Amniotic stem cell (primary cell): ENCODE data around the gene BOLA1.
"Not testable (repeated sequence)": the region's sequence is repeated elsewhere in the genome, so short reads cannot be mapped to it uniquely, and the experiment has no call there.

Experiments
- DNase-seq: peaks from one replicate; lab custom pipeline; 2025; lab: John Stamatoyannopoulos, UW

Gene BOLA1, protein sequence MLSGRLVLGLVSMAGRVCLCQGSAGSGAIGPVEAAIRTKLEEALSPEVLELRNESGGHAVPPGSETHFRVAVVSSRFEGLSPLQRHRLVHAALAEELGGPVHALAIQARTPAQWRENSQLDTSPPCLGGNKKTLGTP

DNA sequence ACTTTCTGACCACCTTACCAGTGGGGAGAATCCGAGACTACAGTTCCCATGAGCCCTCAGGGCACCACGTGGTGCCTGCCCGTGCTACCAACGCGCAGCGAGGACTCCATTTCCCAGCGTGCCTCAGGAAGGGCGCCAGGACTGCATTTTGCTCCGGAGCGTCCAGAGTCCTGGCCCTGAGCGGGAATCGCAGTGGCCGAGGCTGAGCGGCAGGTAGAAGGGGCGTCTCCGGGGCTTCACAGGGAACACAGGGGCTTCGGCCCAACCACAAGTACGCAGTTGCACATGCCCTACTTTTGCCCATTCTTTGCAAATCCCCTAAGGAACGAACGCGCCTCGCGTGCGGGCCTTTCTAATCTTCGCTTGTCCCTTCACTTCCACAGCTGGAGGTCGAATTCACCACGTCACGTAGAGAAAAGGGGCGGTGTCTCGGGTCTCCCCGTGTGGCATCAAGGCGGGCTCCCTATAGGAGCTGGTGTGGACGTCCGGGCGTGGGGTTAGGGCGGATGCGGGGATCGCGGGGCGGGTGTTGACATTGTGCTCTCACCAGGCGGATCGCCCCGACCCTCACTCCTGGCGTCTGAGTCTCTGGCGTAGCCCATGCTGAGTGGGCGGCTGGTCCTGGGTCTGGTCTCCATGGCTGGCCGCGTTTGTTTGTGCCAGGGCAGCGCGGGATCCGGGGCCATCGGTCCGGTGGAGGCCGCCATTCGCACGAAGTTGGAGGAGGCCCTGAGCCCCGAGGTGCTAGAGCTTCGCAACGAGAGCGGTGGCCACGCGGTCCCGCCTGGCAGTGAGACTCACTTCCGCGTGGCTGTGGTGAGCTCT lies at the start of gene BOLA1:
TSS of gene BOLA1 (plus strand) at position 109 of the 825 bp plus-strand sequence. CDS start at position 601, 492 bp downstream.
- peak; percentile 82 for DNase-seq

DNA sequence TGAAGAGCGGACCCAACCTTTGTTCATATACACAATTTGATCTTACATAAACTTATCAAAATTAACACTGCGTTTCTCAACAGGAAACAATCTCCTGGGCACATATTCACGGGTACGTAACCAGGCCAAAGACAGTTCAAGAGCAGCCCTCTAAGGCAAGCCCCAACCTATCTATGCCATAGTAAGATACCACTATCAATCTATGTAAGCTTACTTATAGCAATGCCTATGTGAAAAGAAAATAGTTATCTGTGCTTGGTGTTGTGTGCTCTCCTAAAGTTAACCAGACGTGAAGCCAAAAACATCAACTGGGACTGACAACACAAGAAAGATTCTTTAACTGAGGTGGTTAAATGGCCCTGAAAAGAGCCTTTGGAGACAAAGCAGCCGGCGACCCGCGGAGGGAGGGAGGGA lies 49.4 kb upstream of the BOLA1 start:
- DNase-seq: no peak

DNA sequence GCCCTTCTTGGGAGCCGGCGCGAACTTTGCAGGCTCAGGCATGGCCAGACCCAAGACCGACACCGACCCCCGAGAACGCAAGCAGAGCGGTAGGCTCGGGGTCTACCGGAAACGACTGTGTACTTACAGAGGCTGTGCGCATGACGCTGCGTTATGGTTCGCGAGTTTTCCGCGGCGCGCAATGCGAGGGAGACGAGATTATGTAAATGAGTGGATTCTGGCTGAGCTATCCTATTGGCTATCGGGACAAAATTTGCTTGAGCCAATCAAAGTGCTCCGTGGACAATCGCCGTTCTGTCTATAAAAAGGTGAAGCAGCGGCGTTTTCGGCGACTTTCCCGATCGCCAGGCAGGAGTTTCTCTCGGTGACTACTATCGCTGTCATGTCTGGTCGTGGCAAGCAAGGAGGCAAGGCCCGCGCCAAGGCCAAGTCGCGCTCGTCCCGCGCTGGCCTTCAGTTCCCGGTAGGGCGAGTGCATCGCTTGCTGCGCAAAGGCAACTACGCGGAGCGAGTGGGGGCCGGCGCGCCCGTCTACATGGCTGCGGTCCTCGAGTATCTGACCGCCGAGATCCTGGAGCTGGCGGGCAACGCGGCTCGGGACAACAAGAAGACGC lies 48.5 kb upstream of the BOLA1 start:
- DNase-seq: not testable (repeated sequence)

DNA sequence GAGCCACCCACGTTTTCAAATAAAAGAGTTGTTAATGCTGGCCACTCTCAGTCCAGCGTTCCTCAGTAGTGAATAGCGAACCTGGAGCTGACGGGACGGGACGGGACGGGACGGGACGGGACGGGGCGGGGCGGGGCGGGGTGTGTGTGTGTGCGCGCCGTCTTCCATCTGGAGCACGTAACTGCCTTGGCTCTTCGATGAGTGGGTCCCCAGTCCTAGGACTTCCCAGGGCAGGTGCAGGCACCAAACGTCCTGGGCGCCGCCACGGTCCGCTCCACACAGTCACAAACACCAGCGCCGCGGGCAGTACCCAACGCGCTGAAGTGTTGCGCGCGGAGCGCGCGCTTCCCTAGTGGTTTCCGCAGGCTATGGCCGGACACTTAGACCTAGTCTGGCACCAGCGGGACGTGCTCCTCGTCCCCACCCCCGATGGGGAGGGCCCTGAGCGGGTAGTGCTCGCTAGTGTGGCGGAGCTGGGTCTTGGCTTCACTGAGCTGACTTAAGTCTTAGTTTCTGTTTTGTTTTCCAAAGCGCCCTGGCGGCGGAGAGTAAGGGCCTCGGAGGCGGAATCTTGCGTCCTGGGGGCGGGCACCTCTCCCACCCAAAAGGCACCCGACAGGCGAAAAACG lies 47.7 kb upstream of the BOLA1 start:
- not testable (repeated sequence) for DNase-seq

DNA sequence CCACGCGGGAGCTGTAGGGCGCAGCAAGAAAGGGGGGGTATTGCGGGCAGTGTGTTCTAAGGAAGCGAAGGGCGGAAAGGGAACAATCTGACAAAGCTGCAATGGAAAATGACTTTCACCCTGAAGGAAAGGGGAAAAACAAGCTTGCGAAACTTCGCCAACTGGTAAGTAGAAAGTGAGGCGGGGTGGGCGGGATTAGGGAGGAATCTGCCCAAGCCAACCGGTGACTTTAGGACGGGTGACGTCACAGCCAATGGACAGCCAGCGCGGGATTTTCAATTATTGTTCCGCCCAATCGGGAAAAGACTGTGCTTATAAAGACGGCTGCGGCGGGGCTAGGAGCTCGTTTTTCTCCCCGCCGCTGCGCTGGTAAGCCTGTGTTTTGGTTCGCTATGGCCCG lies 47.1 kb upstream of the BOLA1 start:
- not testable (repeated sequence) for DNase-seq

DNA sequence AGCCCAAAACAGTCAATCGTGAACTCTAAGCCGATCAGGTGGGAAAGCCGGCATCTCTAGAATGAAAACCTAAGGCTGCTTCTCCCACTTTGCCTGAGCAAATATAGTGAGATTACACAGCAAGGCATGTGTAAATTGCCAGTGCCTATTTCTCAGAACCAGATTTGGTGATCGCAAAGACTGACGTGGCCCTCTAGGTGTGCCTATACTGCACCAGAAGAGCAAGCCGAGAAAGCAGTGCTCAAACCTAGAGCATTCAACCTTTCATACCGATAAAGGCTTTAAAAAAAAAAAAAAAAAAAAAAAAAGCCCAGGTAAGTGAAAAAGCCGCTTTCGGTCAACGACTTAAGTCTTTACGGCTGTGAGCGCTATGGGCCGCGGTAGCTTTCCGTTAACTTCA lies 39.1 kb upstream of the BOLA1 start:
- DNase-seq: not testable (repeated sequence)

DNA sequence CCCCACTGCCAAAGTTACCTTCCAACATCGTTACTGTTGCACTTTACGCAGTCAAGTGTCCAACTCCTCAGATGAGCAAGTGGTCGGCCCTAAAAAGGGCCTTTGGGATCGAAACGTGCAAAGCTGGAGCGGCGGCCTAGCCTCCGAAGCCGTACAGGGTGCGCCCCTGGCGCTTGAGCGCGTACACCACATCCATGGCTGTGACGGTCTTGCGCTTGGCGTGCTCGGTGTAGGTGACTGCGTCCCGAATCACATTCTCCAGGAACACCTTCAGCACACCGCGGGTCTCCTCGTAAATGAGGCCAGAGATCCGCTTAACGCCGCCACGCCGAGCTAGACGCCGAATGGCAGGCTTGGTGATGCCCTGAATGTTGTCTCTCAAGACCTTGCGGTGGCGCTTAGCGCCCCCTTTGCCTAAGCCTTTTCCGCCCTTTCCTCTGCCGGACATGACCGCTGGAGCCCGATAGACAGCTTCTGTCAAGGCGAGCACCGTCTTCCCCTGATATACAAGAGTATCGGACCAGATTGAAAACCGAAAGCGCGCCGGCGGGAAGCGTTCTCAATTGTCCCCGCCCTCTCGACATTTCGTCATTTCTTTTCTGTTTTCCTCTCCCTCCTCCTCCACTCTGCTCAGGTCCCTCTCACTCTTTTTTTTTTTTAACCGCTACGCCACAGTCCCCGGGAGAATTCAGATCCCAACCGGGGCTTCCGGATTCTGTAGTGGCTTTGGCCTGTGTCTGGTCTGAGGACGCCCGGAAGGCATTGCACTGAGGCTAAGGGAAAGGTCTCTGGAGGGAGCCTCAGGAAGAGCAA lies 38.5 kb upstream of the BOLA1 start:
- not testable (repeated sequence) for DNase-seq

DNA sequence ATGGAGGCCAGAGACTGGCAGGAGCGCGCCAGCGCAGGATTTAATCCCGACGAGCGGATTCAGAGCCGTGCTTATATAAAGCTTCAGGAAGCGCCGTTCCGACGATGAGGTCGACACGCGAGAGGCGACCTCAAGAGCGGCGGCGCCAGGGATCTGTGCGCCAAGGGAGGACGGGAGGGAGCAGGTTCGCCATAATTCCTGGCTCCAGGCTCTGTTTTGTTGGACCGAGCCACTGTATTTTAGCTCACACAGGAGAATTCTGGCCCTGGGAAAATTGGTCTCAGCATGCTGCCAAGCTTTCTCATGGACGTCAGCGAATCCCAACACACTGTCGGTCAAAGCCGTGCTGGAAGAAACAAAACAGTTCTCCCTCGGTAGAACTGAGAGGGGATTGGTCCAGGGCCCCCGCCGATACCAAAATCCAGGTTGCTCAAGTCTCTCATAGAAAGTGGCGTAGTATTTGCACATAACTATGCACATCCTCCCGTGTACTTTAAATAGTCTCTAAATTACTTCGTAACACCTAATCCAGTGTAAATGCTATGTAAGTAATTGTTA lies 37.8 kb upstream of the BOLA1 start:
- not testable (repeated sequence) for DNase-seq

DNA sequence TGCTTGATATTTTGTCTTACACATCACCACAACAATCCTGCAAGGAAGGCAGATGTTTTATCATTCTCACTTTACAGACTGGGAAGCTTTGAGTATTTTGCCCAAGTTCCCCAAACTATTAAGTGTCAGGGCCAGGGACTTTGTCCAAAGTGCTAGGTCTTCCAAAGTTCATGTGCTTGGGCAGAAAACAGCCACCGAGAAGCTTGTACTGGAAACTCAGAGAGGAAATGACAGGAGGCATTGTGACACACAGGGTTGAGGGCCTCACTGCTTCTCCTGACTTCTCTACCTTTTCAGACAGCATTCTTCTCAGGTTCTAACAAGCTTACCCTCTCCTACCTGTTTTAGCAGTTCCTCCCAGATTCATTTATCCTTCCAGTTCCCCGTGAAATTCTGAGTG lies 32.5 kb upstream of the BOLA1 start:
- DNase-seq: not testable (repeated sequence)

DNA sequence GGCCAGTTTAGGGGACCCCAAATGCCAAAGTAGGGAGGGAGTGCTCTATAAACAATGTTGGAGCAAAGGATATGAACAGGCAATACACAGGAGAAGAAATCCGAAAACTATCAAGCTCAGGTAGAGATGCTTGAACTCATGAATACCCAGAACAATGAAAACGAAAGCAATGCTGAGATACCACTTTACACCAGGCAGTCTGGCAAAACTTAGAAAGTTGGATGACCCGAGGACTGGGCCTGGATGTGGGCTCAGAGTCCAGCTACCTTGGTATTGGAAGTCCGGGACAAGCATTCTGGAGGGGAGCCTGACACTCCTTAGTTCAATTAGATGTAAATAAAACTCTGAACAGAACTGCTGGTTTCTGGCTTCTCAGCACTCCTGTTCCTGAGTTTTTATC lies 26.3 kb upstream of the BOLA1 start:
- DNase-seq: not testable (repeated sequence)

DNA sequence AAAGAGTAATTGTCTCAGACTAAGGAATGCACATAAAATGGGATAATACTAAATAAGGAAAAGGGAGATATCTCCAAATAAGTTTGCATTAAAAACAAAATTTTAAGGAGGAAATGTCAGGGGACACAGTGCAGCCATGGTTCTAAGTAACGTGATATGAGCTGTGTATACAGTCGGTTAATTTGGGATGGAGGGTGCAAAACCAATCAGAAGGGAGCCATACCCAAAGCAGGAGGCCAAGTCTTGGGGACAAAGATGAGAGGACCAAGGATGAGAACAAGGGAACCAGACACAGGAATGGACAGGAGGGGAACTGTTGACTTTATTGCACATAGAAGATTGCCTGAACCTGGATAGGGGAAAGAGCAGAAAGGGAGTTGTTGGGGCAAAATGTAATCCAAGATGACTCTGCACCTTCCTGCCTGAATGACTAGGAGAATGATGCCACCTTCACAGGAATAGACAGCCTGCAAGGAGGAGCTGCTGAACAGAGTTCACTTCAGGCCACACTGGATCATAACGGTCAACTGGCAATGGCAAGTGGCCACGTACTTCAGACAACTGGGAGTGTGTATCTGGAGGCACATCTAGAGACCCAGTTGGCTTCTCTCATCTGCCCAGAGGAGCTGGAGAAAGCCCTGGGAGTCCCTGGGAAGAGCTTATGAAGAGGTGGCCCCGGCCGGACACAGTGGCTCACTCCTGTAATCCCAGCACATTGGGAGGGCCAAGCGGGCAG lies 22.0 kb upstream of the BOLA1 start:
- DNase-seq: no peak

DNA sequence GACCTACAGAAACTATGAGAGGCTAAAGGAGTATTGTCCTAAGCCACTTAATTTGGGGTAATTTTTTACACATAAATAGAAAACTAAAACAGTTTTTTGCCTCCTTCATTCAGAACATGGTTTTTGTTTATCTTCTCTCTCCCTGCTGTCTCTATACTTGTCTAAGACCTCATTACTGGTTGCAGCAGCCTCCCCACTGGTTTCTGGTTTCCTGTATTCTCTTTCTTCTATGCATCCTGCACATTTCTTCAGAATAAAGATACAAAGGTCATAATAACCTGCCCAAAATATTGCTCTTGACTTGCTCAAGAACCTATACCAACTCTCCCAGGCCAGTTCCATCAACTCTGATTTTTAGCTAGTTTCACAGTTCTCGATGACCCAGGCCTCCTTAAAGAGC lies 19.8 kb upstream of the BOLA1 start:
- no peak for DNase-seq

DNA sequence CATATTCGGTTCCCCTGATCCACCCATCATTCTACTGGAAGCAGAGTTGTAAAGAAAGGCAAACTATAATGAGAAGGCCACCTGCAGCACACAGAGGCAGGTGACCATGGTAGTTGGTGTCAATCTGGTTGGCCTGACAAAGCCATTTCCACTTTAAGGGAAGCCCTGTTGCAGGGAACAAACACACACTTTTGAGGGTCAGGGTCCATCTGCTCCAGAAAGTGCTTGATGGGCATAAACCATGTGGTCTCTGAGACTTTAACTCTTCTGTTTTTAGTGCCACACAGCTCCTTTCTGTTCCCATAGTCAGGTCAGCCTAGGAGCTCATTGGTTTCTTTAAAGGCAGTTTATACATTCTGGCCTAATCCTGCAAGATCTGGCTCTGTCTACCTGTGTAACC lies 17.5 kb upstream of the BOLA1 start:
- no peak for DNase-seq

DNA sequence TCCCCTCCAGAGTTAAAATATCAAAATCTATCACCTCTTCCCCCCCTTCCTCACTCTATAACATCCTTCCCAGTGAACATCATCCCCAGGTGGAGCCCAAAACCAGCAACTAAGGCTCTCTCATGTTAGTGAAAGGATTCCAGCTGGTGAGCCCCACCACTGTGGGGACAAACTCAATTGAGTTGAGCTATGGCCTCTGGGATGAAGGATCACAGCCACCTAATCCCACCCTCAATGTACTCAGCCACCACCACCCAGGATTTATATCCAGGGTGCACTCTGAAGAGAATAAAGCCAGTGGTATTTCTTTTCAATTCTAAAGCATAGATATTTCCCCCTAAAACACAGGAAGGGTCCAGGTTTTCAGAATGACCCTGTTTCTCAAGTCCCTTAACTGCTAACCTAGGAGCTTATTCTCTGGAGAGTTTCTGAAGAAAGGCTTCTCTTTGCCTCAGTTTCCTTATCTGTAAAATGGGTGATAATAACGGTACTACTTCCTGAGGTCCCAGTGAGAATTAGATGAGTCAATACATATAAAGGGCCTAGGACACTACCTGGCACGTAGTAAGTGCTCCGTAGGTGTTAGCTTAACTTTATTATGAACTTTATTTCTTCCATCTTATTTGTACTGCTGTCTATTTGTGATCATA lies 15.6 kb upstream of the BOLA1 start:
- no peak for DNase-seq

DNA sequence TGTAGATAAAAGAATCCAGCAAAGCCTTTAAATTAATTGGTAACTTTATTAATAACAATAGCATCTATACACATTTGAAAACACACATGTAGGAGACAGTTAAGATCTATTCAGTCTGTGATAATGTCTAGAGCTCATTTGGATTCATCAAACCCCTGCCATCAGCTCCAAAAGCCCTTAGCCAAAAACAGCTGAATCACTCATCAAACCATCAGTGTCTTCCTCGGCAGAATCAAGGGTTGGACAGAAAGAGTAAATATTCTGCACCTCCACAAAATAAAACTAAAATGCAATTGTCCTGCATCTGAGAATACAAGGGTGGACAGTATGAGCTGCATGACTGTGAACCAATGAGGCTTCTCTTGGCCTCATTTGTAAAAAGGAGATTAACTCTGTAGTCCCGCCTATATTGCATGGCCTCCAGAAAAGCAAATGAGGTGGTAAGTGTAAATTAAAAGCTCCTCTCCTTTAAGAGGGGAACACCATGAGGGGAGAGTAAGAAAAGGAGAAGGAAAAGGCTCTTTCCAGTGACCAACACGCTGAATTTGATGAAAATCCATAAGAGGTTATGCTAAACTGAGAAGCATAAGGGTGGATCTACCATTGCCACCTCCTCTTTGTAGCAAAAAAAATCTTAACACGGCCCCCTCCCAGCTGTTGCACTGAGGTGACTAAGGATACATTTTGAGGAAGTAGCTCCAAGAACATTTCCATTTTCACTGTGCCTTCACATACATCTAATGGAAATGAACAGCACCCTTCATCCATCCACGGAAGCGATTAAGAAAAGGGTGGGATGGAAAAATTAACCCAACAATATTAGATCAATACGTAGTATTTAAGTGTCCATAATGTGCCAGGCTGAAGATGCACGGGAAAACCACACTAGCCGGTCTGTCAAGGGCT lies 14.7 kb upstream of the BOLA1 start:
- DNase-seq: no peak

DNA sequence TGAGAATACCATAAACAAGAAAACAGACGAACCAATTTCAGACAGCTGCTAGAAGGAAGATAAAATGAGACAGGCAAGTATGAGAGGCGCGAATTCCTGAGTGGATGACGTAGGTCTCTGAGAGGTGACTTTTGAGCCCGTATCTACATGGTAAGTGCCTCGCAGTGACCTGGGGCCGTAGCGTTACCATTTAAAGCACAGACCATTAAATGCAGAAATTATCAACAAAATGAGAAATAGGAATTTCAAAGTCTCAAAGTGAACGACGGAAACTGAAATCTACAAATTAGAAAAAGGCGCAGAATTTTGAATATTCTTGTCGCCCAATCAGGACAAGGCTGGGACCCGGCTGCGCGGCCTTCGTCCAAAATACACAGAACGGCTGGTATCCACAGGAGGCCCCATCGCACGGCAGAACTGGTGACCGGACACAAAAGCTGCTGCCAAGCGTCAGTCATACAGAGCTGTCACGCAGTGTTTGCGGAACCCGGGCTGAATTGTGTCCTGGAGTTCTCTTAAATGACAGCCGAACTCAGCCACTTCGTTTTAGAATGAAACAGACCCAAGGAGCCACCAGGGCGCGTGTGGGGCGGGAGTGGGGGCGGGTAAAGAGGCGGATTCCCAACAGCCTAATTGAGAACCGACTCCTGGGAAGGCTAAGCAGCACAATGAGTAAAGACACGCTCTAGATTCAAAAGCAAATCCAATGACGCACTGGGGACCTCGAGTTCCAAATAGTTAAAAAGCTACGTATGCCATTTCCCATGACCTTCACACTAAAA lies 13.8 kb upstream of the BOLA1 start:
- DNase-seq: peak; percentile 79

DNA sequence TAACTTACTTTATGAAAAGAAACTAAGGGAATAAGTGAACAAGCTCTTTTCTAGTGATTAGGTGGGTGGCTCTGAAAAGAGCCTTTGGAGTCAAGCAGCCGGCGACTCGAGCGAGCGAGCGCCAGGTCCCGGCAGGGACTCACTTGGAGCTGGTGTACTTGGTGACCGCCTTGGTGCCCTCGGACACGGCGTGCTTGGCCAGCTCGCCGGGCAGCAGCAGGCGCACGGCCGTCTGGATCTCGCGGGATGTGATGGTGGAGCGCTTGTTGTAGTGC lies 13.3 kb upstream of the BOLA1 start:
- DNase-seq: not testable (repeated sequence)

DNA sequence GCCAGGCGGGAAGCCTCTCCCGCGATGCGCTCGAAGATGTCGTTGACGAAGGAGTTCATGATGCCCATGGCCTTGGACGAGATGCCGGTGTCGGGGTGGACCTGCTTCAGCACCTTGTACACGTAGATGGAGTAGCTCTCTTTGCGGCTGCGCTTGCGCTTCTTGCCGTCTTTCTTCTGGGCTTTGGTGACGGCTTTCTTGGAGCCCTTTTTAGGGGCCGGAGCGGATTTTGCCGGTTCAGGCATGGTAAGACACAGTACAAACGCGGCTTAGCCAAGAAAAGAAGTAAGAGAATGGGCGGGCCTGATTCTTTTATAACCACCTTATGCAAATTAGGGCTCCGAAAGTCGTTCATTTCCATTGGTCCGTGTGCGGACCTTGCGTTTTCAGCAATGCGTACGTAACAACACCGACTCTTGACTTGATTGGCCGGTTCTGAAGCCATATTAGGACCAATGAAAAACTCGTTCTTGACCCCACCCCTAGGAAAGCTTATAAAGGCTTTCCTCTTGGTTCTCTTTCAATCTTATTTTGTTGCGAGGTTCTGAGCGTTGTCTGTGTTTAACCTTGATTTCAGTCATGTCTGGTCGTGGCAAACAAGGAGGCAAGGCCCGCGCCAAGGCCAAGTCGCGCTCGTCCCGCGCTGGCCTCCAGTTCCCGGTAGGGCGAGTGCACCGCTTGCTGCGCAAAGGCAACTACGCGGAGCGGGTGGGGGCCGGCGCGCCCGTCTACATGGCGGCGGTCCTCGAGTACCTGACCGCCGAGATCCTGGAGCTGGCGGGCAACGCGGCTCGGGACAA lies 12.8 kb upstream of the BOLA1 start:
- DNase-seq: peak; percentile 99
